ENCODE results near the gene RBM33.
"Not testable (repeated sequence)": the region's sequence is repeated elsewhere in the genome, so short reads cannot be mapped to it uniquely, and the experiment has no call there.

GRCh38 chr7:155688237-155688636 lies 43.8 kb downstream of the RBM33 start:
- not testable (repeated sequence) for TF ChIP-seq YY1 (IDR thresholded peaks at IDR 0.05; ENCODE audit: insufficient read depth, insufficient read length); ZNF274 (IDR thresholded peaks at IDR 0.05; ENCODE audit: low read depth, low read length); SUZ12 (IDR thresholded peaks at IDR 0.05; ENCODE audit: extremely low read depth, insufficient read depth, insufficient read length)

Data from NT2/D1 (cell line).